ENCODE results near the gene SKP2. TPM values are rescaled to one million over a fixed set of nuclear protein-coding genes. Genes with fewer than 3 reads are reported as not detected.

The SKP2 gene
- total RNA-seq: 12.5 and 20.7 TPM in 2 replicates

DNA sequence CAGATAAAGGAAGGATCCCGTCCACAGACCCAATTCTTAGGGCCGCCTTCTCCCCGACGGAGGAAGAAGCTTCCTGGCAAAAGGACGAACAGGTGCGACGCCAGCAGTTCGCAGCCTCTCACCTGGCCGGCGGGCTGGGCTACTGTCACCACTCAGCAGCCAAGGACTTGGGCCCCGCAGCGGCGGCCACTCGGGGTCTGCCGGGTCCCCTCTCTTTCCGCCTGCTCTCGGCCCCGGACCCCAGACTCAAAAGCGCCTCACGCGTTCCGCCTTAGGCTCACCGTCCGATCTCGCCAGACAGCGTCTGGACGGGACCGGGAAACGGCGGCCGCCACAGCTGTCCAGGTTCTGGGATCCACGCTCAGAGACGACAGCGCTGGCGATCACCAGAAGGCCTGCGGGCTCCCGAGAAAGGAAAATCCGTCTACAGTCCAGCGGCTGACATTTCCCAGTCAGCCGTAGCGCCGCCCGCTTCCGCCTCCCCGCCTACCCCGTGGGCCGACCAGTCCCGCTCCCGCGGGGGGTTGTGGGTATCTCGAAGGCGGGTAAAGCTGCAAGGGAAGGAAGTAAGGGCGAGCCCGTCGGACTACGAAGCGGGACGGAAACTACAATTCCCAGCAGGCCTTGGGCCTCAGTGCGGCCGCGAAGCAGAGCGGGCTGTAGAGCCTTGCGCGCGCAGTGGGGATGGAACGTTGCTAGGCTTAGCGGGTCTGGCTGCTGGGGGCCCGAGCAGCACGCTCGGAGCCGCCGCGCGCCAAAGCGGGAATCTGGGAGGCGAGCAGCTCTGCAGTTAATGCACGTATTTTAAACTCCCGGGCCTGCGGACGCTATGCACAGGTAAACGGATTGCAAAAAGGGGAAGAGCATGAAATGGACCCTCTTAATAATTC, at the start of gene SKP2, which contains the start of gene LMBRD2:
Gene SKP2, plus strand, starts transcription at position 678 of the 890 bp plus-strand sequence. Its CDS starts 152 bp downstream, at position 830.
Gene LMBRD2, minus strand, starts transcription at position 454 of the 890 bp plus-strand sequence. CDS start 8,538 bp downstream, outside the sequence.

Other genes starting within 250 kb of the SKP2 start
- gene CAPSL, start 213.5 kb upstream of the SKP2 start, total RNA-seq: not detected in 2 replicates
- 1.4 TPM in 1 of 2 replicates, not detected in the other for gene UGT3A1, start 160.7 kb upstream of the SKP2 start, total RNA-seq
- not detected in 2 replicates for gene UGT3A2, start 85.2 kb upstream of the SKP2 start, total RNA-seq
- 7.5 and 17.4 TPM in 2 replicates for gene LMBRD2, start 224 bp upstream of the SKP2 start, total RNA-seq
- gene NADK2, start 89.8 kb downstream of the SKP2 start, total RNA-seq: 23.2 and 23.4 TPM in 2 replicates
- not detected in 2 replicates for gene RANBP3L, start 149.8 kb downstream of the SKP2 start, total RNA-seq

Measured in tracheal epithelial cell (primary cell).